NCI-H2081 treated with DMSO at 0.1 percent for 48 hours (cell line): ENCODE data around the gene GPHN.

Source experiments
- DNase-seq: peaks from one replicate; lab custom pipeline; 2025; lab: John Stamatoyannopoulos, UW

Gene GPHN

GRCh38 chr14:66600416-66600815, 92.5 kb downstream of the GPHN start:
- DNase-seq = no peak

GRCh38 chr14:66601932-66602578, 94.1 kb downstream of the GPHN start:
- DNase-seq = no peak

GRCh38 chr14:66603945-66604344, 96.0 kb downstream of the GPHN start:
- DNase-seq = no peak

- DNase-seq = no peak
Observed at GRCh38 chr14:66606826-66607225, 98.9 kb downstream of the GPHN start.

DNA sequence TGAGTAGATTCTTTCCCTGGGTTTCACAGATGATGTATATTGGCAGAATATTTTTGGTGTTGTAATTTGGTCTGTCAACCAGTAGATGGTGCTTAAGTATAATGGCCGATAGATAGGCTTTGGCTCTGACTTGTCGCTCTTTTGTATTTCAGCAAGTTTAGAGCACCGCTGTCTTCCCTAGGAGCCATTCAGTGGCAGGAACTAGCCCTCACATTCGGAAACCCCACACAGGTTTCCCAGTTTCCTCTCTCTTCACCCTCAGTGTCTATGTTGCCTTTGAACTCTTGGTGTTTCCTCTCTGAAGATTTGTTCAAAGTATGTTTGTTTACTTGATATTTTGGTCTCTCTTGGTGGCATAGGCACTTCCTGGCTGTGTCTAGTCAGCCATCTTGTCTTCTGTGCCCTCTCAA, 102.2 kb downstream of the GPHN start:
- no peak for DNase-seq

DNA sequence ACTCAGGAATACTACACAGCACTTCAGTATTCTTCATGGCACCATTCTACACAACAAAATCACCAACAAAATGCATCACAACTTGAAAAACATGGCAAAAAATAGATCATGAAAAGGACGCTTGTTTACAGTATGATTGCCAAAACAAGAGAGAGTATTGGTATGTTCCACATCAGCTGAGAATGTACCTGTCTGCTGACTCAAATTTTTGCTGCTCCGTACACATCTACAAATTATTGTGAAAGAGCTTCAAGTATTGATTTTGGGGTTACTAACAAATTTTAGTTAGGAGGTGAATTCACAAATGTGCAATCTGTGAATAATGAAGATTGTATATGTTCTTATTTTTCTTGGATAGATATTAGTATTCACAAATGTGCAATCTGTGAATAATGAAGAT, 105.4 kb downstream of the GPHN start:
- no peak for DNase-seq

DNA sequence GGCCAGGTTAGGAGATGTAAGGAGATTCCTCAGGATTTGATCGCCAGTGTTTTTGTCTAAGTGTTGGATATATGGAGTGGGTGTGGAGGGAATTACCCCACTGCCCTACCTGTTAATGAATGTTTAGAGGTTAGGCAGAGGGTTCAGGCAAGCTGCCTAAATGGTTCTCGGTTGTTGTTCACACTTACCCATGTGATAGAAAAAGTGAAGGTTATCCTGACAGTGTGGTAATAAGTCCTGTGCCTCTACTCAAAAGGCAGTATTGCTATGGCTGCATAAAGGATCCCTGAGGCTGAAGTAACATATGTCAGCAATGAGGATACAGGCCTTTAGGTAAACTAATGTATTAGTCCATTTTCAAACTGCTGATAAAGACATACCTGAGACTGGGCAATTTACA, 112.0 kb downstream of the GPHN start:
- no peak for DNase-seq

DNA sequence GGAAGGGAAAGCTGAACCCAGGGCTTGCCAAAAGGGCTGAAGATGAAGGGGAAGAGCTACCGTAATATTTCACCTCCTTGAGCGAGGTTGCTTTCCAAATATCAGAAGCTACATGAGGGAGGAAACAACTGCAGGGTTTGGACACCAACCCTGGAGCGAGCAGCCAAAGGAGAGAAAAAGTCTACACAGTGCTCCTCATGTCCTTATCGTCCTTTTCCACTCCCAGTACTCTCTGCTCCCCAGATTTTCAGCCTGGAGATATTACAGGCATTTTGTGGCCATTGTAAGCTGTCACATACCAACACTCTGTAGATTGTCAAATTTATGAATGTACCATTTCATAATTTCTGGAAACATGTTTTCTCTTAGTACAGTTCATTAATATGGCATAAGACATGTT, 115.9 kb downstream of the GPHN start:
- DNase-seq = no peak

- peak; percentile 48 for DNase-seq
Observed at GRCh38 chr14:66624336-66624937, 116.5 kb downstream of the GPHN start.

- DNase-seq = no peak
Observed at GRCh38 chr14:66628636-66629035, 120.7 kb downstream of the GPHN start.

DNA sequence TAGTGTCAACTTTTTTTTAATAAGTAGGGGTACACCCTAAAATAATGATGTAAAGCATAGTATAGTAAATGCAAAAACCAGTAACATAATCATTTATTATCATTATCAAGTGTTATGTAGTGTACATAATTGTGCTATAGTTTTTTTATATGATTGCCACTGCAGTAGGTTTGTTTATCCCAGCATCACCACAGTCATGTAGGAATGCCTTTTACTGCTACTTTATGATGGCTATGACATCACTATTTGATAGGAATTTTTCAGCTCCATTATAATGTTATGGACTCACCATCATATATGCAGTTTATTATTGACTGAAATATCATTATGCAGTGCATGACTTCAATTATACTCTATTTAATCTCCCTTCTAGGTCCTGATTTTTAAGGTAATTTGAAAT, 121.6 kb downstream of the GPHN start:
- no peak for DNase-seq

DNA sequence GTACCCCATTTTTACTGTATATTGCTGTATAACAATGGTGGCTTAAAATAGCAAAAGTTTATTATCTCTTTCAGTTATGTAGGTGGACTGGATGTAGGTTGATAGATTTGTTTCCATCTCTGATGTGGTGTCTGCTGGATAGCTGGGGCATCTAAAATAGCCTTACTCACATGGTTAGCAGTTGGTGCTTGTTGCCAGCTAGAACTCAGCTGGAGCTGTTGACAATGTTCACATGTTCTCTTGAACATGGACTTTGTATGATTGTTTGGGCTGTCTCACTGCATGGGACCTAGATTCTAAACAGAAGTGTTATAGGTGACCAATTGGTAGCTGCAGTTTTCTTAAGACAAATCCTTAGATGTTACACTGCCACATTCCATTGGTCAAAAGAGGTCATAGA, 126.9 kb downstream of the GPHN start:
- no peak for DNase-seq

- no peak for DNase-seq
Observed at GRCh38 chr14:66635435-66635834, 127.5 kb downstream of the GPHN start.

GRCh38 chr14:66636240-66636639, 128.3 kb downstream of the GPHN start:
- DNase-seq = no peak

DNA sequence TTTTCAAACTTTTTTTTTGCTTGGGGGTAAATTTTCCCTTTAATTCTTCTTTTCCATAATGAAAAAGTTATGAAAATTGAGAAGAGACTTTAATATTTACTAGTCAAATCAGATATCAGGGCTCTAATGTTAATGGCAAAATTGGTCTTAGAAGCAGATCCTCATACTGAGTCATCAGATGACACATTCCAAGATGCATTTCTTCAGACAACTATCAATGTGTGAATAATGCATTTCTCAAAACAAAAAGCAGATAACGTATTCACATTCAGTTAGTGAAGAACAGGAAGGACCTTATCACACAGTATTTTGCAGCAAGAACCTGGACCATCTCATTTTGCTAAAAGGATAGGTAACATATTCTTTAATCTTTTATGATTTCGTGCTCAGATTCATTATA, 130.7 kb downstream of the GPHN start:
- DNase-seq = no peak

DNA sequence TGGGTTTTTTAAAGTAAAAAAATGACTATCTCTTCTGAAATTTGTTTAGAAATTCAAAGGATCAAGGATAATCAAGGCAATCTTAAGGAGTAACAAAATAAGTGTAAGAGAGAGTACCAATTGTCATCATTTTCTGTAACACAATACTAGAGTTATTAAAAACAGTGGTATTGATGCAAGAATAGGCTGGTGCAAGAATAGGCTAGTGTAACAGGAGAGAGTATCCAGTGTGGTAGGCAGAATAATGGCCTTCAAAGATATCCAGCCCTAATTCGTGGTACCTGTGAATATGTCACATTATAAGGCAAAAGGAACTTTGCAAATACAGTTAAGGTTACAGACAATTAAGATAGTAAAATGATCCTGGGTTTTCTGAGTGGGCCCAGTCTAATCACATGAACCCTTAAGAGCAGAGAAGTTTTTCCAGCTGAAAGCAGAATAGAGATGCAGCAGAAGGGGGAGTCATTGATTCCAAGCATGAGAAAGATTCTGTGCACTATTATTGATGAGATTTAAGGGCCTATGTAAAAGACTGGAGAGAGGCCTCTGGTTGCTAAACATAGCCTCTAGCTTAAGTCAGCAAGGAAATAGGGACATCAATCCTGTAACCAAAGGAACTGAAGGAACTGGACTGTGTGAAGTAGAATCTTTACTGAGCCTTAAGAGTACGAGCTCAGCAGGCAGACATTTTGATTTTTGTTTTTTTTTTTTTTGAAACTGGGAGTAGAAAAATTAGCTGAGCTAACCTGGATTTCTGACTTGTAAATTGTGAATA, 134.1 kb downstream of the GPHN start:
- no peak for DNase-seq

GRCh38 chr14:66643344-66643743, 135.4 kb downstream of the GPHN start:
- DNase-seq = no peak

DNA sequence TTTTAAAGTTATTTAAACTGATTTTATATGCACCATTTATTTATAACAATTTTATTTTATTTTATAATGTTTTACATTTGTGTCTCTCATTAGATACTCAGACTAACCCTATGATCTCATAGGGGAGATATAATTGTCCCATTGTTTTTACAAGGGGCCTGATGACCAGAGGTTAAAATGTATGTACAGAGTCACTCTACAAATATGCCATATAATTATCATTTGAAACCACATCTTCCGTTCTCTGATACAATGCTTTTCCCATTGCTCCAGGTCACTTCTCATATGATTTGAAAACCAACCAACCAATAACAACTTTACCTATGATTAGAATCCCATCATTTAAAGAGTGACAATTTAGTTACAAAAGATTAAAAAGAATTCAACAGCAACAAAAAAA, 137.8 kb downstream of the GPHN start:
- no peak for DNase-seq

DNA sequence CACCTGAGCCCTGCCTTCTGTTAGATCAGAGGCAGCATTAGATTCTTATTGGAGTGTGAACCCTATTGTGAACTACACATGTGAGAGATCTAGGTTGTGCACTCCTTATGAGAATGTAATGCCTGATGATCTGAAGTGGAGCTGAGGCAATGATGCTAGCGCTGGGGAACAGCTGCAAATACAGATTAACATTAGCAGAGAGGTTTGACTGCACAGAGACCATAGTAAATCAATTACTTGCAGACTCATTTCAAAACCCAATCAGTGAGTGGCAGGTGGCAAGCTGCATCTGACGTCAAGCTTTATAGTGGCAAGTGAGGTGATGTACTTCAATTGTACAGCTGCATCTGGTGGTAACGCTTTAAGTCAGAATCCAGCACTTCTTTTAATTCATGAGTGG, 141.6 kb downstream of the GPHN start:
- no peak for DNase-seq

- DNase-seq = no peak
Observed at GRCh38 chr14:66650491-66650911, 142.6 kb downstream of the GPHN start.

GRCh38 chr14:66651536-66652220, 143.7 kb downstream of the GPHN start:
- DNase-seq = no peak

DNA sequence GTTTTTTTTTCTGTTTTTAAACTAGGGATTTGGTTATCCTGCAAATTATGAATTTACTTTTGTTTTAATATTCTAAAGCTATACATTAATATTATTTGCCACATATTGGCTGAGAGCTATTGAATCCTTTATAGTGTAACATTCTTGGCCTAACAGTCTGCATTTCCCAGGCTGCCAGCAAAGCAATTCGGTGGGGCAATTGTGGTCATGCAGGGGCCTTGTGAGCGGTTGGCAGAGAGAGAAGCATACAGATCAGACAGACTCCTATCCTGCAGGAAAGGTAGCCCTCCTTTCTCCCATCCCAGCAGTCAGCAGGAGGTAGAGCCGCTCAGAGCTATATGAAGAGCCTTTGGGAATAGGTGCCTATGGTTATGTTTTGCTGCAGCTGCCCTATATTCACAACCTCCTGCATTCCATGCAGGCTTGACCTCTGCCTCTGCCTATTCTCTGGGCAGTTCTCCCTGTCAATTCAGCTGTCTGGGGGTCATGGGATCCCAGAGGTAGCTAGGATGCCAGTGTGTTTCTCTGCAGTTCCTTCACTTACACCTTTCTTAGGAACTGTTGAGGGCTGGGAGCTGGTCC, 144.7 kb downstream of the GPHN start:
- DNase-seq = no peak
